Progenitor cell of endocrine pancreas (in vitro differentiated cells): ENCODE data around the gene ZBTB34. TPM values are rescaled to one million over a fixed set of nuclear protein-coding genes. Genes with fewer than 3 reads are reported as not detected.

Source experiments
- DNase-seq: peaks from one replicate; pipeline ENCODE4 v3.0.0; 2021; ENCODE audit warnings: low spot score; ENCODE audit not compliant: unreplicated experiment
- H3K27ac Mint-ChIP-seq: 2 replicates; pipeline ENCODE4 v1.8.0; 2021; ENCODE audit warnings: mild to moderate bottlenecking, moderate library complexity, mixed read lengths
- H3K27me3 Mint-ChIP-seq: 2 replicates; pipeline ENCODE4 v1.8.0; 2021; ENCODE audit warnings: mixed read lengths
- H3K36me3 Mint-ChIP-seq: 2 replicates; pipeline ENCODE4 v1.8.0; 2022; ENCODE audit warnings: mixed read lengths; ENCODE audit not compliant: insufficient read depth
- H3K4me1 Mint-ChIP-seq: 2 replicates; pipeline ENCODE4 v1.8.0; 2021; ENCODE audit warnings: low read depth, mixed read lengths
- H3K4me3 Mint-ChIP-seq: 2 replicates; pipeline ENCODE4 v1.8.0; 2021; ENCODE audit warnings: low read depth, mild to moderate bottlenecking, moderate library complexity, mixed read lengths
- H3K9me3 Mint-ChIP-seq: 2 replicates; pipeline ENCODE4 v1.8.0; 2021; ENCODE audit warnings: low read depth, mixed read lengths
- total RNA-seq: library from RNA; stranded (reverse); gene quantifications from 2 replicates; pipeline ENCODE4 v1.2.1, GENCODE V29; 2021
- TF ChIP-seq, protein P1 (sequence below): fragments of 200-600 bp; sonication (generic); IDR thresholded peaks from one replicate; pipeline ENCODE4 v1.5.0; 2021; ENCODE audit warnings: antibody characterized with exemption, mild to moderate bottlenecking; ENCODE audit not compliant: unreplicated experiment

Gene ZBTB34
- total RNA-seq, 1 donor from 2014 or later: 21.5 TPM

DNA sequence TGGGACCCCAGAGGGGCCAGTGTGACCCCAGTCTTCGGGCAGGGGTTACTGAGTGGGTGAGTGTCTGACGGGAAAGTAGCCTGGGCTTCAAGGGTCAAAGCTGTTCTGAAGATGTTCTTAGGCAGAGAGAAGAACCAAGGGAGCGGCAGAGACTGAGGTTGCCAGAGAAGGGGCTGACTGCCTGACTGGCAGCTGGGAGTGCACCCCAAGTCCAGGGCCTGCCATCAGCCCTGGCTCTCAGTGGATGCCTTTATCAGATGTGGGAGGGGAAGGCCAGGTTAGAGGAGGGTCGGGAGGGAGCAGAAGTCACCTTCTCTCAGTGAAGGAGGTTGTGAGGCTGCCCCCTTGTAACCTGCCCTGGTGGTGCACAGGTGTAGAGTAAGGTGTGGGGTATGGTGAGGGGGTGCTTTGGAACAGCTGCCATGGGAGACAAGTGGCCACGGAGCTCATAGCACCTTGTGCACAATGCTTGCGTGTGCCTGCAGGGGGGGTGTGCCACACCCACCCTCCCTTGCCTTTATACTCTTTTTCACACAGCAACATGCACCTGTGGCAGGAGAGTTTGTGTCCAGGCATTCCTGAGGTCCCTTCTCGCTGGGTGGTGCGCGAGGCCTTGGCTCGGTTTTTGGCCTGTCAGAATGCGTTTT is 73.0 kb downstream of the ZBTB34 start:
- no peak overlapping the region for H3K4me3 Mint-ChIP-seq

DNA sequence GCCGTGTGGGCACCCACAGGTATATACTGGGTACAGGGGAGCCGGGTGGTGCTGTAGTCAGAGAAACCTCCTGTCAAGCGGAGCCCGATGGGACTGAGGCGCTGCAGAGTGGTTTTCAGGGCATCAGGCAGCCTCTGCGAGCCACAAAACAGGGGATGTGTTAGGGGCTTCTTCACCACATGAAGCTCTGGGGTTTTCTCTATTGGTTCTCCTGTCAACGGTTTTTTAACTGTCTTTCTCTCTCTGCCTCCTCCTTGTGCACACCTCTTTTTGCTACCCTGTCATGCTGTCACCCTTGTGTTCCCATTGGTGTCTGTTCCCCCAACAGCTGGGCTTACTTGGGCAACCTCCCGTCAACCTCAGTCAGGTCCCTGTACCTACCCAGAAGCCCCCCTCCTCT is 74.0 kb downstream of the ZBTB34 start:
- peaks cover 1% of the 10 kb centered on the region for H3K36me3 Mint-ChIP-seq
- TF ChIP-seq, protein P1, sequence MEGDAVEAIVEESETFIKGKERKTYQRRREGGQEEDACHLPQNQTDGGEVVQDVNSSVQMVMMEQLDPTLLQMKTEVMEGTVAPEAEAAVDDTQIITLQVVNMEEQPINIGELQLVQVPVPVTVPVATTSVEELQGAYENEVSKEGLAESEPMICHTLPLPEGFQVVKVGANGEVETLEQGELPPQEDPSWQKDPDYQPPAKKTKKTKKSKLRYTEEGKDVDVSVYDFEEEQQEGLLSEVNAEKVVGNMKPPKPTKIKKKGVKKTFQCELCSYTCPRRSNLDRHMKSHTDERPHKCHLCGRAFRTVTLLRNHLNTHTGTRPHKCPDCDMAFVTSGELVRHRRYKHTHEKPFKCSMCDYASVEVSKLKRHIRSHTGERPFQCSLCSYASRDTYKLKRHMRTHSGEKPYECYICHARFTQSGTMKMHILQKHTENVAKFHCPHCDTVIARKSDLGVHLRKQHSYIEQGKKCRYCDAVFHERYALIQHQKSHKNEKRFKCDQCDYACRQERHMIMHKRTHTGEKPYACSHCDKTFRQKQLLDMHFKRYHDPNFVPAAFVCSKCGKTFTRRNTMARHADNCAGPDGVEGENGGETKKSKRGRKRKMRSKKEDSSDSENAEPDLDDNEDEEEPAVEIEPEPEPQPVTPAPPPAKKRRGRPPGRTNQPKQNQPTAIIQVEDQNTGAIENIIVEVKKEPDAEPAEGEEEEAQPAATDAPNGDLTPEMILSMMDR: no peak
- H3K4me3 Mint-ChIP-seq: no peak overlapping the region
- no peaks in the 10 kb centered on the region for H3K9me3 Mint-ChIP-seq
- DNase-seq: no peak
- no peaks in the 10 kb centered on the region for H3K27me3 Mint-ChIP-seq
- no peak overlapping the region for H3K27ac Mint-ChIP-seq
- H3K4me1 Mint-ChIP-seq: peaks cover 6% of the 10 kb centered on the region

More for the DNA sequence above, 73.0 kb downstream of the ZBTB34 start:
- TF ChIP-seq, protein P1: no peak
- no peak for DNase-seq
- Mint-ChIP-seq H3K4me1 (peaks cover 4% of the 10 kb centered on the region), H3K9me3 (no peaks in the 10 kb centered on the region), H3K27me3 (no peaks in the 10 kb centered on the region), H3K27ac (no peak overlapping the region), H3K36me3 (peaks cover 1% of the 10 kb centered on the region)

Other genes with a start within 250 kb of the ZBTB34 start
- gene LMX1B, start 246.7 kb upstream of the ZBTB34 start, total RNA-seq: 9.1 and 11.0 TPM in 2 replicates
- gene ZBTB43, start 55.6 kb upstream of the ZBTB34 start, total RNA-seq: 16.9 and 21.8 TPM in 2 replicates
- gene RALGPS1, start 54.1 kb downstream of the ZBTB34 start, total RNA-seq: 39.2 and 43.8 TPM in 2 replicates